K562 (cell line): ENCODE data around the gene PCBP3. TPM values are rescaled to one million over a fixed set of nuclear protein-coding genes. Genes with fewer than 3 reads are reported as not detected.

ENCODE experiments used
- BCLAF1 ChIP-seq, 2 experiments: fragments of 450-650 bp in 1 of 2; IDR thresholded peaks; 2 replicates each; pipeline ENCODE4 v1.6.1; 2011 to 2017; ENCODE audit warnings: low read depth in 2 of 2, antibody characterized with exemption in 1 of 2, borderline replicate concordance in 1 of 2, low read length in 1 of 2, mild to moderate bottlenecking in 1 of 2, mixed read lengths in 1 of 2; ENCODE audit not compliant: control insufficient read depth in 1 of 2
- CCNT2 ChIP-seq: IDR thresholded peaks from 2 replicates; pipeline ENCODE4 v1.6.1; 2011; ENCODE audit warnings: borderline replicate concordance, low read depth, mild to moderate bottlenecking, moderate library complexity, mixed read lengths, low read length; ENCODE audit not compliant: insufficient read length; ENCODE audit errors: extremely low read depth
- FOXP4 ChIP-seq: sonication (generic); formaldehyde crosslinking; IDR thresholded peaks from 2 replicates; pipeline ENCODE4 v1.8.0; 2022; ENCODE audit warnings: mild to moderate bottlenecking, missing genetic modification reagents, borderline replicate concordance
- polyA plus RNA-seq, 8 experiments: library from polyadenylated mRNA; depleted of rRNA in 4 of 8; stranded (reverse) in 5 of 8; unstranded in 3 of 8; fragments of >200 nt; fragmentation: Nextera tagmentation in 2 of 8; fragmentation: Illumina TruSeq in 1 of 8; extraction: Ambion mirVana in 2 of 8; extraction: Trizol in 1 of 8; gene quantifications; 2 replicates each; pipeline versions ENCODE4 v1.2.1 to v1.2.3, GENCODE V29; 2011 to 2014; ENCODE audit warnings: inconsistent platforms in 1 of 8, missing spikeins in 1 of 8
- total RNA-seq, 7 experiments: library from RNA; depleted of rRNA in 6 of 7; stranded (reverse); fragments of >200 nt in 6 of 7; fragmentation: Illumina TruSeq in 2 of 7; extraction: Trizol in 2 of 7; gene quantifications; 2 replicates each; pipeline versions ENCODE4 v1.2.1 to v1.2.3, GENCODE V29; 2011 to 2021; ENCODE audit warnings: low replicate concordance in 1 of 7
- TF ChIP-seq, protein P1 (sequence below): fragments of 200-600 bp; sonication (generic); IDR thresholded peaks from one replicate; pipeline ENCODE4 v1.6.1; 2012; ENCODE audit warnings: mild to moderate bottlenecking, low read depth, low read length, inconsistent platforms
- TF ChIP-seq, protein P2 (sequence below), 2 experiments: fragments of 450-650 bp; conservative IDR thresholded peaks; 2 replicates each; pipeline ENCODE4 v1.6.1; 2017; ENCODE audit warnings: mild to moderate bottlenecking in 2 of 2, moderate library complexity in 2 of 2

PCBP3 gene
- total and polyA plus RNA-seq, 9 of the 15 experiments (the other 6 are each of a cell fraction or from before 2014, with no cell fraction given) = 0.18 TPM; not detected in 8

- TF ChIP-seq, protein P1, sequence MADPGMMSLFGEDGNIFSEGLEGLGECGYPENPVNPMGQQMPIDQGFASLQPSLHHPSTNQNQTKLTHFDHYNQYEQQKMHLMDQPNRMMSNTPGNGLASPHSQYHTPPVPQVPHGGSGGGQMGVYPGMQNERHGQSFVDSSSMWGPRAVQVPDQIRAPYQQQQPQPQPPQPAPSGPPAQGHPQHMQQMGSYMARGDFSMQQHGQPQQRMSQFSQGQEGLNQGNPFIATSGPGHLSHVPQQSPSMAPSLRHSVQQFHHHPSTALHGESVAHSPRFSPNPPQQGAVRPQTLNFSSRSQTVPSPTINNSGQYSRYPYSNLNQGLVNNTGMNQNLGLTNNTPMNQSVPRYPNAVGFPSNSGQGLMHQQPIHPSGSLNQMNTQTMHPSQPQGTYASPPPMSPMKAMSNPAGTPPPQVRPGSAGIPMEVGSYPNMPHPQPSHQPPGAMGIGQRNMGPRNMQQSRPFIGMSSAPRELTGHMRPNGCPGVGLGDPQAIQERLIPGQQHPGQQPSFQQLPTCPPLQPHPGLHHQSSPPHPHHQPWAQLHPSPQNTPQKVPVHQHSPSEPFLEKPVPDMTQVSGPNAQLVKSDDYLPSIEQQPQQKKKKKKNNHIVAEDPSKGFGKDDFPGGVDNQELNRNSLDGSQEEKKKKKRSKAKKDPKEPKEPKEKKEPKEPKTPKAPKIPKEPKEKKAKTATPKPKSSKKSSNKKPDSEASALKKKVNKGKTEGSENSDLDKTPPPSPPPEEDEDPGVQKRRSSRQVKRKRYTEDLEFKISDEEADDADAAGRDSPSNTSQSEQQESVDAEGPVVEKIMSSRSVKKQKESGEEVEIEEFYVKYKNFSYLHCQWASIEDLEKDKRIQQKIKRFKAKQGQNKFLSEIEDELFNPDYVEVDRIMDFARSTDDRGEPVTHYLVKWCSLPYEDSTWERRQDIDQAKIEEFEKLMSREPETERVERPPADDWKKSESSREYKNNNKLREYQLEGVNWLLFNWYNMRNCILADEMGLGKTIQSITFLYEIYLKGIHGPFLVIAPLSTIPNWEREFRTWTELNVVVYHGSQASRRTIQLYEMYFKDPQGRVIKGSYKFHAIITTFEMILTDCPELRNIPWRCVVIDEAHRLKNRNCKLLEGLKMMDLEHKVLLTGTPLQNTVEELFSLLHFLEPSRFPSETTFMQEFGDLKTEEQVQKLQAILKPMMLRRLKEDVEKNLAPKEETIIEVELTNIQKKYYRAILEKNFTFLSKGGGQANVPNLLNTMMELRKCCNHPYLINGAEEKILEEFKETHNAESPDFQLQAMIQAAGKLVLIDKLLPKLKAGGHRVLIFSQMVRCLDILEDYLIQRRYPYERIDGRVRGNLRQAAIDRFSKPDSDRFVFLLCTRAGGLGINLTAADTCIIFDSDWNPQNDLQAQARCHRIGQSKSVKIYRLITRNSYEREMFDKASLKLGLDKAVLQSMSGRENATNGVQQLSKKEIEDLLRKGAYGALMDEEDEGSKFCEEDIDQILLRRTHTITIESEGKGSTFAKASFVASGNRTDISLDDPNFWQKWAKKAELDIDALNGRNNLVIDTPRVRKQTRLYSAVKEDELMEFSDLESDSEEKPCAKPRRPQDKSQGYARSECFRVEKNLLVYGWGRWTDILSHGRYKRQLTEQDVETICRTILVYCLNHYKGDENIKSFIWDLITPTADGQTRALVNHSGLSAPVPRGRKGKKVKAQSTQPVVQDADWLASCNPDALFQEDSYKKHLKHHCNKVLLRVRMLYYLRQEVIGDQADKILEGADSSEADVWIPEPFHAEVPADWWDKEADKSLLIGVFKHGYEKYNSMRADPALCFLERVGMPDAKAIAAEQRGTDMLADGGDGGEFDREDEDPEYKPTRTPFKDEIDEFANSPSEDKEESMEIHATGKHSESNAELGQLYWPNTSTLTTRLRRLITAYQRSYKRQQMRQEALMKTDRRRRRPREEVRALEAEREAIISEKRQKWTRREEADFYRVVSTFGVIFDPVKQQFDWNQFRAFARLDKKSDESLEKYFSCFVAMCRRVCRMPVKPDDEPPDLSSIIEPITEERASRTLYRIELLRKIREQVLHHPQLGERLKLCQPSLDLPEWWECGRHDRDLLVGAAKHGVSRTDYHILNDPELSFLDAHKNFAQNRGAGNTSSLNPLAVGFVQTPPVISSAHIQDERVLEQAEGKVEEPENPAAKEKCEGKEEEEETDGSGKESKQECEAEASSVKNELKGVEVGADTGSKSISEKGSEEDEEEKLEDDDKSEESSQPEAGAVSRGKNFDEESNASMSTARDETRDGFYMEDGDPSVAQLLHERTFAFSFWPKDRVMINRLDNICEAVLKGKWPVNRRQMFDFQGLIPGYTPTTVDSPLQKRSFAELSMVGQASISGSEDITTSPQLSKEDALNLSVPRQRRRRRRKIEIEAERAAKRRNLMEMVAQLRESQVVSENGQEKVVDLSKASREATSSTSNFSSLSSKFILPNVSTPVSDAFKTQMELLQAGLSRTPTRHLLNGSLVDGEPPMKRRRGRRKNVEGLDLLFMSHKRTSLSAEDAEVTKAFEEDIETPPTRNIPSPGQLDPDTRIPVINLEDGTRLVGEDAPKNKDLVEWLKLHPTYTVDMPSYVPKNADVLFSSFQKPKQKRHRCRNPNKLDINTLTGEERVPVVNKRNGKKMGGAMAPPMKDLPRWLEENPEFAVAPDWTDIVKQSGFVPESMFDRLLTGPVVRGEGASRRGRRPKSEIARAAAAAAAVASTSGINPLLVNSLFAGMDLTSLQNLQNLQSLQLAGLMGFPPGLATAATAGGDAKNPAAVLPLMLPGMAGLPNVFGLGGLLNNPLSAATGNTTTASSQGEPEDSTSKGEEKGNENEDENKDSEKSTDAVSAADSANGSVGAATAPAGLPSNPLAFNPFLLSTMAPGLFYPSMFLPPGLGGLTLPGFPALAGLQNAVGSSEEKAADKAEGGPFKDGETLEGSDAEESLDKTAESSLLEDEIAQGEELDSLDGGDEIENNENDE = no peak
- TF ChIP-seq, protein P2, sequence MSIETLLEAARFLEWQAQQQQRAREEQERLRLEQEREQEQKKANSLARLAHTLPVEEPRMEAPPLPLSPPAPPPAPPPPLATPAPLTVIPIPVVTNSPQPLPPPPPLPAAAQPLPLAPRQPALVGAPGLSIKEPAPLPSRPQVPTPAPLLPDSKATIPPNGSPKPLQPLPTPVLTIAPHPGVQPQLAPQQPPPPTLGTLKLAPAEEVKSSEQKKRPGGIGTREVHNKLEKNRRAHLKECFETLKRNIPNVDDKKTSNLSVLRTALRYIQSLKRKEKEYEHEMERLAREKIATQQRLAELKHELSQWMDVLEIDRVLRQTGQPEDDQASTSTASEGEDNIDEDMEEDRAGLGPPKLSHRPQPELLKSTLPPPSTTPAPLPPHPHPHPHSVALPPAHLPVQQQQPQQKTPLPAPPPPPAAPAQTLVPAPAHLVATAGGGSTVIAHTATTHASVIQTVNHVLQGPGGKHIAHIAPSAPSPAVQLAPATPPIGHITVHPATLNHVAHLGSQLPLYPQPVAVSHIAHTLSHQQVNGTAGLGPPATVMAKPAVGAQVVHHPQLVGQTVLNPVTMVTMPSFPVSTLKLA (conservative IDR thresholded peaks at IDR 0.05) = peak; percentile 77 to 88; a peak in 3 of 4 replicates
- no peak for TF ChIP-seq FOXP4 (CRISPR knock-in tag)
- TF ChIP-seq CCNT2 = no peak
- no peak for TF ChIP-seq BCLAF1 (IDR thresholded peaks at IDR 0.05; ENCODE audit: borderline replicate concordance in 1 of 2, control insufficient read depth in 1 of 2, low read depth in 2 of 2, low read length in 1 of 2)
Measured at GRCh38 chr21:45818276-45818903, 174.9 kb downstream of the PCBP3 start (continued).
